Stimulated activated CD4-positive, alpha-beta T cell treated with anti-CD3 and anti-CD28 coated beads, TNF-alpha, amount 100 ng/mL, for 48 hours (primary cell): ENCODE results near the gene LRRC63.
A peak's percentile ranks its signal among the peaks of the same experiment; 100 is the strongest.
"Not testable (repeated sequence)": the region's sequence is repeated elsewhere in the genome, so short reads cannot be mapped to it uniquely, and the experiment has no call there.

Experiments used
- DNase-seq, 3 donors: peaks; one replicate each; pipeline ENCODE4 v3.0.0-alpha.2; 2020; ENCODE audit warnings: low read depth in 3 of 3

LRRC63 gene

DNA sequence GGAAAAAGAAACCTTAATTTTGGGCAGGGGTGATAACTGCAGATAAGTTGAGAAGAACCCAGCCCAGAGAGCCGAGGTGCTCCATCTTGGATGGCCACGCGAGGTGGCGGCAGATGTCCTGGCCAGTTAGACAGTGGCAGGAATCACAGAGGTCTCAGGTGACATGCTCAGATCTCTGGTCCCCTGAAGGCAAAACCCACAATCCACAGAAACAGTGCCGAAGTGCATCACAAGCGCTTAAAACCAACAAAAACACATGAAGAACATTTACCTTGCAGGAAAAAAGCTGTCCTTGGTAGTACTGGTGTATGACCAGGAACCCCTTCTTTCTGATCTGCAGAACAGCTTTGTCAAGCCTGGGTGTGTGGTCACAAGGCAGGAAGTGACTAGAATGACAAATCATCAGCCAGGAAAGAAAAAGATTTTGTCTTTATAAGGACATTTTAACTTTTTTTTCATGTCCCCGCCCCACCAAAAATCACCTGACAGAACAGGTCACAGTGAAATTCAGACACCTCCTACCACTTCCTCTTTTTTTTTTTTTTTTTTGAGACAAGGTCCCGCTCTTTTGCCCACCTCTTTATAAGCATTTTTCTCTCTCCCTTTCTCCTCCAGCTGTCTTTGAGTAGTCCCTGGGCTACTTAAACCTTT, 29.8 kb upstream of the LRRC63 start, which contains the start of gene LCP1:
Gene LCP1 (minus strand): TSS at position 338 of the 651 bp plus-strand sequence. CDS start 22,515 bp downstream, outside the sequence.
- peak in 2 of 3 donors; percentile 63 to 64 for DNase-seq

DNA sequence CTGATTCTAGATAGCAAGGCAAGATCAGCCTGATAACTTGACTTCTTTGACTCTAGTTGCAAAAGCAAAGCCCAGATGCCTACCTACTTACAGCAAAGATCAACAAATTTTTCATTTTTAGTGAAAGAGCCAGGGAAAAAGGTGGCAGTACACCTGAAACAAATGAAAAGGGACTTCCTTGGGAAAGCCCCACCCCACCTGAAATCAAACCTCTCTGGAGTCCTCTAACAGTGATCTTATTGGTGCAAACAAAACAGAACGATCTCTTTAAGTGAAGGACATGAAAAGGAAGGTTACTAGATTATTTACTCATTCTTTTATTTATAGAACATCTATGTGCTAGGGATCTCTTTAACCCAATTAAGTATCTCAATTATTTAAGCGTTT, 29.2 kb upstream of the LRRC63 start:
- no peak for DNase-seq

DNA sequence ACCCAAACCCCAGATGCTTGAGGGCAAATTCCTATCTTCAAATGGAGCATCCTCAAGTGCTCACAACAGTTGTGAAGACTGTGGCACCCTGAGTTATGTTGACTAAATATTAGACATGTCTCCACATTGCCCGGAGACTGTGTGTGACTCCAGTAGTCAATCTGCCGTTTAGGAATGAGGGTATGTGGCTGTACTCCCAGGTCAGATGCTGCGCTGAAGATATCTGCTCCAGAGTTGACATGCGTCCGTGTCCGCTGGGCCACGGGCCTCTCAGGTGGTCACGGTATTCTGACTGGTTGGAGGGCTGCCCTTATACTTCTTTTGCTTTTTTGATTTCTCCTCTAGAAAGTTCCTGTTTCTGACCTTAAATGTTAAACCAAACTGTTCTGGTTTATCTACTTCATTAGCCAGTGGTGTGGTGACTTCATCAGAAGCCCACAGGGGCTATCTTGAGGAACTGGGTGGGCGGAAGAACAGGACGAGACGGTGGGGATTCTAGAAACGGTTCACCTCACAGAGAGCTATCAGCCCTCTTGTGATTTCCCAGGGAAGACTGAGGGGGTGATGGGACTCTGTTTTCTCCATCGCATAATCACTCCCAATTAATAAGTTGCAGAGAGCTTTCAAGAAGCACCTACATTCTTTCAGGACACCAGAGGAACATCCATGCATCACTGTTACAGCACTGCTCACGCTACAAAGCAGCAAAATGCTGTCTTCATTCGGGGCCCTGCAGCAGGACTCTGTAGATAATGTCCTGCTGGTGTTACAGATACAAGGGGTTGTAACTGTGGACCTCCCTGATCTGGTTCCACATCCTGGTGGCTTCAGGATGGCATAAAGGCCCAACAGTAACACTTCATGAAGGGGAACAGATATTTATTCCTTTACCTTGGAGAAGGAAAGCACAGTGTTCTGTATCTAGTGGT, 28.4 kb upstream of the LRRC63 start:
- DNase-seq, result no peak

DNA sequence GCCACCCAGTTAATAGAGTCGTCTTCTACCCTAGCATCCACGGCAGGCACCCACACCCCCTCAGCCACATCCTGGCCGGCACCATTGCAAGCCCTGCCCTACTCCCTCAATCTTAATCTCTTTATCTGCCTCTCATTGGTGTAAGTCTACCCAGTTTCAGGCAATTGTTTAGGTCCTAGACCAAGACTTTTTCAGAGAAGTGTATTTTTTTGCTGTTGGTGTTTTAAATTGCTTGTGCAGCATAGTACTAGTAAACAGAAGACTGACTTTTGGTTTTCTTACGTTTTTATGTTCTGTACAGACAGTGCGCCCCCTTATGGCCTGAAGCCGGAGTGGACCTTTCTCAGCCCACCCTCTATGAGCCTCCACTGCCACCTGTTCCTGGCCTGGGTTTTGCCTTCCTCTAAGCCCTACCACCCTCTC, 27.4 kb upstream of the LRRC63 start:
- peak in 2 of 3 donors; percentile 54 to 74 for DNase-seq

DNA sequence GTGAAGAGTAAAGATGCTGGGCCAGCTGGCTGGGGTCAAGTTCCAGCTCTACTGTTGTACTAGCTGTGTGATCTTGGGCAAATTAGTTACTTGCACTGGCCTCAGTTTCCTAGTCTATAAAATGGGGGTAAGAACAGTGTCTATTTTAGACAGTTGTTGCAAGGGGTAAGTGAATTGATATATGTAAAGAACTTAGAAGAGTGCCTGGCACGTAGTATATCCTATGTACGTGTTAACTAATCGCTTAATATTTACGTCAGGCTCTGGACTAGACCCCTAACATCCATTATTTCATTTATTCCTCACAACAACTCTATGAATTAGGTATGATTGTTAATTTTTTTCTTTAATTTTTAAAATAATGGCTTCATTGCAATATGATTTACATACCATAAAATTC, 26.1 kb upstream of the LRRC63 start:
- DNase-seq, result no peak

DNA sequence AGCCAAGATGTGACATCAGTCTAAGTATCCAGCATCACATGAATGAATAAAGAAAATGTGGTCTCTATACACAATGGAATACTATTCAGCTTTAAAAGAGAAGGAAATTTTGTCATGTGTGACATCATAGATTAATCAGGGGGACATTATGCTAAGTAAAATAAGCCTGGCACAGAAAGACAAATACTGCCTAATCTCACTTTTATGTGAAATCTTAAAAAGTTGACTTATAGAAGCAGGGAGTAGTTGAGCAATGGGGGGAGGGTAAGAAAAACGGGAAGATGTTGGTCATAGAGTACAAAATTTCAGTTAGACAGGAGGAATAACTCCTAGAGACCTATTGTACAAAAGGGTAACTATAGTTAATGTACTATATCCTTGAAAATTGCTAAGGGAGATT, 19.3 kb upstream of the LRRC63 start:
- no peak for DNase-seq

DNA sequence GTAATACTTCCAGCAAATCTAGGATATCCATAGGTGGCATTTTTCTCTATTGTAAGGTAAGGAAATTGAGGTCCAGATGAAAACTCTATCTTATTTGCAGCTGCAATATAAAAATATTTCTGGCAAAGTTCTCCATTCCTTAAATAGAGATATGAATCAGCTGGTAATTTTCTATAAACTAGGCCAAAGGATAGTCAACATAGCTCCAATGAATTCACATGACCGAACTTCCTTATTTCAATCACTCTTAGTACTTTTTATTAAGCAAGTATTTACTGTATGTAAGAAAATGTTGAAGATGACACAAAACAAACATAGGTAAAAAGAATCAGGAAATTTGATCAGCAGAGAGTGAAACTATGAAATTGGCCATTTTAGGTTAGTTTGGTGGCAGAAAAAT, 16.7 kb upstream of the LRRC63 start:
- no peak for DNase-seq

DNA sequence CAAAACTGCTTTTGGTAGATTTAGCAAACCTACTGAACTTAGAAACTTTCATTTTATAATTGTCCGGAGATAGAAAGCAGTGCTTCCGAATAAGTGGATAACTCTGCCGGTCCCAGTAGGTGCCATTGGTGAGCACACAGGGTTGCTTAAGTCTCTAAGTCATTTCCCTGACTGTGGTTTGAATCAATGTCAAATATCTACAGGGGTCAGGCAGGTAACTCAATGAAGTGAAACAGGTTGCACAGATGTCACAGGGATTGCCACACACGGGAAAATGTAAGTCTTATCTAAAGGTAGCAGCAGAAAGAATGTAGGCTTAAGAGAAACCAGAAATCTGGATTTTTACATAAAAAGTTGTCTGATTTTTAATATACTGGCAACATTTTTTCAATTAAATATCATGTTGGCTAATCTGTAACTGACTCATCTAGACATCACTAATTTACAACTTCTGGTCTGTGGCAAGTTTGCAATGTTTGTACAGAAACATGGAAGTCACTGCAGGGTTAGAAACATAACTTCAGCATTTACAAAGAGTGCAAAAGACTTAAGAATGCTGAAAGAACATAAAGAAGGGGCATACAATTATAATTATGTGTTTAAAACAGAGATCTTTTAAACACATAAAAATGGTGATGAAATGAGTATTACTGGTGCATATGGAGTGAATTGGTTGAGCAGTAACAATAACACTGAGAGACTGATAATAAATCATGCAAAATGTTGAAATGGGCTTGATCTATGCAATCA, 14.3 kb upstream of the LRRC63 start:
- no peak for DNase-seq

DNA sequence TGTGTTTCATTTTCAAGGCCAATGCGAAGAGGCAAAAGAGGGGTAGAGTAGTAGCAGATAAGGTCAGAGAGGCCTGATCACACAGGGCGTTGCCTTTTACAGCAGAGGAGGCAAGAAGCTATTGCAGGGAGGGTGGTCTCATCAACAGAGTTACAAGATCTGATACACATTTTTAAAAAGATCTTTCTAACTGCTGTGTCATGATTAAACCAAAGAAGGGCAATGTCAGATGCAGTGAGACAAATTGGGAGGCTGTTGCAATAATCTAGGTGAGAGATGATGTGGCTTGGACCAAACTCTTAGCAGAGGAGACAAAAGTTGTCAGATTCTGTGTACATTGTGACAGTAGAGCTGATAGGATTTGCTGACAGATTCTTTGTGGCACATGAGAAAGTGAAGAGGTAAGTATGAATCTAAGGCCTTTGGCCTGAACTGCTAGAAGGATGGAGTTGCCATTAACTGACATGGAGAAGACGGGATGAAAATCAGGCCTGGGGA, 13.0 kb upstream of the LRRC63 start:
- DNase-seq, result no peak

DNA sequence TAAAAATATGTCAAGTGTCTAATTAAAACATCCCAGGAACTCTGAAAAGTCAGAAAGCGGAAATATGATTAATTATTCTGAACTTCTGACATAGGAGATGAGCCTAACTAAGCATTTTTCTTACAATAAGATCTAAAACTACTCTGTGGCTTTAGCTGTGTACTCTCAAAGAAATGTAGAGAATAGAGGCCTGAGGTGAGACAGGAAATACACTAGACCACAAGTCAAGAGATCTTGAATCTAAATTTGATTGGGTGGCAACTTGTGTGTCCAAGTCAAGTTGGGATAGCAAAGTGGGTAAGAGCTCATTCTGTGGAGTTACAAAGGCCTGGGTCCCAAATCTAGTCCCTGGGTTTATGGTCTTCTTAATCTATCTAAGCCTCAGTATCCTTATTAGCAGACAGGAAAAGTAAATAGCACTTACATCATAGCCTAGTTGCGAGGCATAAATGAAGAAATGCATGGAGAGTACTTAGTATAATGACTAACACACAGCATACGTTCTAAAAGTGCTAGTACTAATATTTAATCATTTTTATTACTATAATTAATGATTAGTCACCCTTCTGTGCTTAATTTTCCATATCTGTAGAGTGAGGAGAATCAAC, 9.4 kb upstream of the LRRC63 start:
- DNase-seq, result no peak

DNA sequence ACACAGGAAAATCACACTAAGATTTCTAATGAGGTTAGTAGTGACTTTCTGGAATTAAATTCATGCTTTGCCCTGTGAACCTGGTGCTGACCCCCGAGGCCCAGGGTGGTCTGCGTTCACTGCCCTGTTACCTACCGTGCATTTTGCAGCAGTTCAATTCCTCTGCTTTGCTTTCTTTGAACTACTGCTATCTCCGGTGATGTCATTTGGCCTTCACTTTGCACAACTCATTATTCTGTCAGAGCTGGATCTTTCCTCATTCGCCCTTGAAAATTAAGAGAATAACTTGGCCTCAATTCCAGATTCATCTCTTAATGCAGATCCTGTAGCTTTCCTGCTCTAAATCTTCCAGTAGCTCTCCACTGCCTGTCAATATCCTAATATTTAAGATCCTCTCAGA, 8.8 kb upstream of the LRRC63 start:
- DNase-seq, result no peak

DNA sequence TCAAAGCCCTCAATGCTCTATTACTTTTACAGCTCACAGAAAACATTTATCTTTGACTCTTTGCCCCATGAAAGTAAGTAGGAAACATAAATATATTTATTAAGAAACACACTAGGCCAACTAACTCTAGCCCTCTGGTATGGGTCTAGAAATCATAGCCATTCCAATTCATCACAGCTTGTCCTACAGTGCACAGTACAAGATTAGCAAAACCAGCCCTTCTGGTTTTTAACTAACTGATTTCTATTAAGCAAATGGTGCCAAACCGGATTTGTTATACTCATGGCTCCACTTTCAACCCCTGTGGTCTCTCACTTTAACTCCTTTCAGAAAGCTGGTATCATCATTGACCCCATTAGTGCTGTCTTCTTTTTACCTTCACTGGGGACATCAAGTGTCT, 5.6 kb upstream of the LRRC63 start:
- DNase-seq, result no peak

DNA sequence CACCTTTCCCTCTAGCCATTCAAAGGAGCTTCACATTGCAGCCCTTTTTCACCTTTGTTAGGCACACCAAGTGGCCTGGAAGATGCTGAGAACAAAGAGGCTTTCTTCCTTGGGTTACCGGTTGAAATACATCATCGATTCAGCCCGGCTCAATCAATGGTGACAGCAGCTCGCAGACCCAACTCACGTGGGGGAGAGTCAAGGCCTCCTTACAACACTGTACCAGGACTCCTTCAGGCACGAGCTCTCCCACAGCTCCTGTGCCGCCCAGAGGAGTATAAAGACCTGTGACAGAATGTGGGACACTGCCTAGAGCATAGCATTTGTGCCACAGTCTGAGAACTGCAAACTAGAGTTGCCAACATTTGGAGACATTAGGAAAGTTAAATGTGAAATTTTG, 3.9 kb upstream of the LRRC63 start:
- DNase-seq, result no peak

DNA sequence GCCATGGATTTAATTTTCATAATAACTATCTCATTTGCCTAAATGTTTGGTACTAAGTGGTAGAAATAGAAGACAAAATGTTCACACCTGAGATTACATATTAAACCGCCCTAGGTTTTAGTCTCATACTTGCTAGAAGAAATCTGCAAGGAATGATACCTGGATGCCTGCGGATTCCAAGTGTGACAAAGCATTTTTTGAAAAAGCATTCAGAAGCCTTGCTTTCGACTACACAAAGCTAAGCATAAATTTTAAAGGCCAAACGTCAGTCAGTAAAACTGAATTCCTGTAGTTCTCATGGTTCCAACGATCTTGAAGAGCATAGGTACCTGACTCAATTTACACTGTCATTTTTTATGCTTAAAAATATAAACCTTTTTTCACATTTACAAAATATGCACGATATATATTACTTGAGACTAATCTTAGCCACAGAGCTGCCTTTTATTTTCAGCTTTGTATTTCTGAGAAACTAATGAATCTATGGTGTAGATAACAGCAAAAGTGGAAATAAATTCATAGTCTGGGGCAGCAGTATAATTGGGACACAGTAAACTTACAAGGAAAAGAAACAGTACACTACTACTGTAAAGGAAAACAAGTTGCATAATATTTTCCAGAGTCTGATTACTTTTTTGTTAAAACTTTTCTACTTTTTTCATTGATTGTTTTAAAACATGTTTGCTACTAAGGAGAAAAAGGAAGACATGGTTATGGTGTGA, 1.2 kb upstream of the LRRC63 start:
- no peak for DNase-seq

DNA sequence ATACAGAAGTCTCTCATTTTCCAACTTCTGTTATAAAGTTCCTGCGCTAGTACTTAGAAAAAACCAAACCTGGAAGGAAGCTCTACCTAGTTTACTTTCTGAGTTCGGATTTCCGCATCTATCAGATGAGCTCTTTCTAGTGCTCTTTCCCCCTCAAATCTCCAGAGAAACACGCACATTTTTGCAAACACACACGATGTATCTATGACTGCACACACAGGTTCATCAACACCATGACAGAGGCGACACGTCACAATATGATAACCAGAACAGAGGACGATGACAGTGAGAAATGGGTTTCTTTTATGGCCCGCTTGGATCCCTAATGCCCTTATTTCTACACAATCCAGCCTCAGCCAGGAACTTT, 629 bp upstream of the LRRC63 start:
- peak in 1 of 3 donors; percentile 36 for DNase-seq

DNA sequence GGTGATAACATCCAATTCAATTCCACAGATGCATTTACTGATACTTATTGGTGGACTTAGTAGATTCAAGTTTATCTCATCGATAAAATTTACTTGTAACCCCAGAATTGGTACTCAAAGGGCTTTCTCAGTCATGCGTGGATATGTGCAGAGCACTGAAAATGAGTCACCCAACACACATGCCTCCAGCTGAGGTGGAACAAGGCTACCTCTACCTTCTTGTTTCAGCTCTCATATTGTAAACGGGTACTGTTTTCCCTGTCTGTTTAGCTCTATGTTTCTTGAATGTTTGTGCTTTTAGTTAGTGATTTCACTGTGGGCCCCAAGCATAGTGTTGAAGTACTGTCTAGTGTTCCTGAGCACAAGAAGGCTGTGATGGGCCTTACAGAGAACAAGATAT, 1.5 kb downstream of the LRRC63 start:
- DNase-seq, result no peak

DNA sequence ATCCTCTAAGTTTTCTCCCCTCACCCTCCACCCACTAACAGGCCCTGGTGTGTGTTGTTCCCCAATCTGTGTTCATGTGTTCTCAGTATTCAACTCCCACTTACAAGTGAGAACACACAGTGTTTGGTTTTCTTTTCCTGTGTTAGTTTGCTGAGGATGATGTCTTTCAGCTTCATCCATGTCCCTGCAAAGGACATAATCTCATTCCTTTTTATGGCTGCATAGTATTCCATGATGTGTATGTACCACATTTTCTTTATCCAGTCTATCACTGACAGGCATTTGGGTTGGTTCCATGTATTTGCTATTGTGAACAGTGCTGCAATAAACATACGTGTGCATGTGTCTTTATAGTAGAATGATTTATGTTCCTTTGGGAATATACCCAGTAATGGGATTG, 3.0 kb downstream of the LRRC63 start:
- not testable (repeated sequence) for DNase-seq

DNA sequence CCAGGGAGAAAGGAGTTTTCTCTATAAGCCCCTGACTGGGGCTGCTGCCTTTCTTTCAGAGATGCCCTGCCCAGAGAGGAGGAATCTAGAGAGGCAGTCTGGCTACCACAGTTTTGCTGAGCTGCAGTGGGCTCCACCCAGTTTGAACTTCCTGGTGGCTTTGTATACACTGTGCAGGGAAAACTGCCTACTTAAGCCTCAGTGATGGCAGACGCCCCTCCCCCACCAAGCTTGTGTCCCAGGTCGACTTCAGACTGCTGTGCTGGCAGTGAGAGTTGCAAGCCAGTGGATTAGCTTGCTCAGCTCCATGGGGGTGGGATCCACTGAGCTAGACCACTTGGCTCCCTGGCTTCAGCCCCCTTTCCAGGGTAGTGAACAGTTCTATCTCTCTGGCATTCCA, 8.5 kb downstream of the LRRC63 start:
- DNase-seq, result not testable (repeated sequence)

DNA sequence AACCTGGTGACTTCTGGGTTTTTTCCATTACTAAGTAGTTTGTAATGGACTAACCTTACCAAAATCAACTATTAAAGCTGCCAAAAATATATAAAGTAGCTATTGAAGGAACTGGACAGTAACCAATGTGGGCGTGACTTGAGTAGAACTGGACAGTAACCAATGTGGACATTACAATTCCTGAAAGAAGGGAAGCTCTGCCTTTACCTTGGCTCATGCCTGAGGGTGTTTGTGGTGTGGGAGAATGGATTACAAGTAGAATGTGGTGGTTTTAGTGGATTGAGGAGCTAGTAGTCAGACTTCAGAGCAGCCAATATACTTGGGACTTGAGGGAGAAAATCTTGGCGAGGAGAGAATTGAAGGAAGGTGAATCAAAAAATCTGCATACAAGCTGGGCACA, 17.5 kb downstream of the LRRC63 start:
- no peak for DNase-seq

DNA sequence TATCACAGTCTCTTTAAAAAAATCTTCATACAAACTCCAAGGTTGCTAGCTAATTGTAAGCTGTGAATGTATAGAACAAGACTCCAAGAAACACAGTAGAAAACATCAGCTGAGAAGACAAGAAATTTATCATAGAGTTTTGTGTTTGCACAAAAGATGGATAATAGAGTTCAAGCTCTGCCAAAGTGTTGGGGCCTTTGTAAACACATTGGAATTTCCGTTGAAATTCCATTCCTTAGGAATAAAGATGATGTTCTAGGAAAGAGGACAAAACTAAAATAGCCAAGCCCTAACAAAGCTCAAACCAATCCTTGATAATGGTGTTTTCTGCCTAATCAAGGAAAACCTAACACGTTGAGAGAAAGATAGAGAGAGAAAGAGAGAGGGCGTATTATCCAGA, 20.6 kb downstream of the LRRC63 start:
- DNase-seq, result no peak

DNA sequence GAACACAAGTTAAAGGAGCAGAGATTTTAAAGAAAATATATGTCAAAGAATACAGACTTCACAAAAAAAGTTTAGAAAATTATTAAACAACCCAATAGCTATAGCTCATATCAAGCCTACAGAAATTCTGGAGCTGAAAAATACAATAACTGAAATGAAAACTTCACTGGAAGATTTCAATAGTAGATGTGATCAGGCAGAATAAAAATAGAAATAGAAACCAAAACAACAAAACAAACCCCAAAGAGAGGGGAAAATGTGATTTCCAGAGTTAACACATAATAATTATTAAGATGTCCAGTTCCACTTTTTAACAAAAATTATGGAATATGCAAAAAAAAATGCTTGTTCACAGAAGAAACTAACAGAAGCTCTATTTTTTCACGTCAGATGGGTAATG, 23.6 kb downstream of the LRRC63 start:
- no peak for DNase-seq
